Liver (tissue), 9 donors: ENCODE results near the gene IER2. TPM values are rescaled to one million over a fixed set of nuclear protein-coding genes. Genes with fewer than 3 reads are reported as not detected.
"Not testable (repeated sequence)": the region's sequence is repeated elsewhere in the genome, so short reads cannot be mapped to it uniquely, and the experiment has no call there.

Experiments
- DNase-seq: peaks from one replicate; pipeline ENCODE4 v3.0.0-alpha.2; 2017; ENCODE audit warnings: low spot score
- H3K27ac ChIP-seq, 2 donors: one replicate each; pipeline ENCODE4 v1.7.0; 2013; ENCODE audit warnings: inconsistent platforms in 2 of 2, low read length in 2 of 2, control low read depth in 1 of 2, low read depth in 1 of 2, mild to moderate bottlenecking in 1 of 2
- H3K27me3 ChIP-seq, 4 donors: one replicate each; pipeline versions ENCODE4 v1.6.1 to v1.7.0; 2013; ENCODE audit warnings: low read length in 3 of 4, inconsistent platforms in 1 of 4, mild to moderate bottlenecking in 1 of 4, moderate library complexity in 1 of 4; ENCODE audit not compliant: control insufficient read depth in 4 of 4, insufficient read depth in 4 of 4
- H3K36me3 ChIP-seq, 4 donors: one replicate each; pipeline versions ENCODE4 v1.6.1 to v1.7.0; 2013; ENCODE audit warnings: low read length in 3 of 4, mild to moderate bottlenecking in 3 of 4, low read depth in 1 of 4, moderate library complexity in 1 of 4; ENCODE audit not compliant: control insufficient read depth in 4 of 4, insufficient read depth in 3 of 4
- H3K4me1 ChIP-seq, 4 donors: one replicate each; pipeline versions ENCODE4 v1.6.1 to v1.7.0; 2013; ENCODE audit warnings: low read length in 3 of 4, mild to moderate bottlenecking in 3 of 4, moderate library complexity in 1 of 4; ENCODE audit not compliant: control insufficient read depth in 4 of 4, insufficient read depth in 4 of 4
- H3K4me3 ChIP-seq, 3 donors: one replicate each; pipeline versions ENCODE4 v1.6.1 to v1.7.0; 2013; ENCODE audit warnings: low read length in 3 of 3, control low read depth in 1 of 3, low read depth in 1 of 3, mild to moderate bottlenecking in 1 of 3
- H3K9ac ChIP-seq, 2 donors: one replicate each; pipeline ENCODE4 v1.7.0; 2013; ENCODE audit warnings: low read length in 2 of 2, mild to moderate bottlenecking in 2 of 2, moderate library complexity in 2 of 2, control low read depth in 1 of 2, low read depth in 1 of 2
- H3K9me3 ChIP-seq, 4 donors: one replicate each; pipeline versions ENCODE4 v1.6.1 to v1.7.0; 2013; ENCODE audit warnings: low read length in 3 of 4; ENCODE audit not compliant: control insufficient read depth in 4 of 4
- EGR1 ChIP-seq, 2 donors: IDR thresholded peaks; 2 replicates each; pipeline ENCODE4 v1.6.1; 2016 to 2018; ENCODE audit warnings: antibody characterized with exemption in 2 of 2, low read depth in 2 of 2
- FOXA1 ChIP-seq: IDR thresholded peaks from 2 replicates; pipeline ENCODE4 v1.6.1; 2016; ENCODE audit warnings: antibody characterized with exemption
- FOXA2 ChIP-seq: IDR thresholded peaks from 2 replicates; pipeline ENCODE4 v1.6.1; 2016; ENCODE audit warnings: antibody characterized with exemption
- GABPA ChIP-seq, 2 donors: IDR thresholded peaks in 1 of 2; conservative IDR thresholded peaks in 1 of 2; 2 replicates each; pipeline ENCODE4 v1.6.1; 2016; ENCODE audit warnings: antibody characterized with exemption in 2 of 2, mild to moderate bottlenecking in 1 of 2, moderate library complexity in 1 of 2
- HNF4A ChIP-seq, 2 donors: conservative IDR thresholded peaks; 2 replicates each; pipeline ENCODE4 v1.6.1; 2016; ENCODE audit warnings: antibody characterized with exemption in 2 of 2, mild to moderate bottlenecking in 2 of 2
- HNF4G ChIP-seq: IDR thresholded peaks from 2 replicates; pipeline ENCODE4 v1.6.1; 2016; ENCODE audit warnings: antibody characterized with exemption
- JUND ChIP-seq, 2 donors: IDR thresholded peaks; 2 replicates each; pipeline ENCODE4 v1.6.1; 2016; ENCODE audit warnings: antibody characterized with exemption in 2 of 2
- MAX ChIP-seq: IDR thresholded peaks from 2 replicates; pipeline ENCODE4 v1.6.1; 2016; ENCODE audit warnings: antibody characterized with exemption
- RAD21 ChIP-seq, 2 donors: IDR thresholded peaks; 2 replicates each; pipeline ENCODE4 v1.6.1; 2016; ENCODE audit warnings: antibody characterized with exemption in 2 of 2, mild to moderate bottlenecking in 2 of 2
- REST ChIP-seq: IDR thresholded peaks from 2 replicates; pipeline ENCODE4 v1.6.1; 2016; ENCODE audit warnings: antibody characterized with exemption, mild to moderate bottlenecking
- RXRA ChIP-seq, 2 donors: IDR thresholded peaks; 2 replicates each; pipeline ENCODE4 v1.6.1; 2017 to 2018; ENCODE audit warnings: antibody characterized with exemption in 2 of 2, mild to moderate bottlenecking in 1 of 2
- SP1 ChIP-seq: IDR thresholded peaks from 2 replicates; pipeline ENCODE4 v1.6.1; 2018; ENCODE audit warnings: antibody characterized with exemption, mild to moderate bottlenecking
- TAF1 ChIP-seq: conservative IDR thresholded peaks from 2 replicates; pipeline ENCODE4 v1.6.1; 2016; ENCODE audit warnings: antibody characterized with exemption, mild to moderate bottlenecking
- YY1 ChIP-seq: IDR thresholded peaks from 2 replicates; pipeline ENCODE4 v1.6.1; 2016; ENCODE audit warnings: antibody characterized with exemption, mild to moderate bottlenecking
- WGBS: extraction: QIAGEN DNeasy Blood & Tissue Kit; methylation state at CpG from one replicate; pipeline ENCODE4 v1.1.7; 2013; 5-methylcytosine and 5-hydroxymethylcytosine counted together
- polyA plus RNA-seq, 2 donors: library from polyadenylated mRNA; stranded (reverse) in 1 of 2; unstranded in 1 of 2; fragments of 200-250 nt in 1 of 2; fragments of >200 nt in 1 of 2; fragmentation: Nextera tagmentation in 1 of 2; extraction: Ambion mirVana in 1 of 2; gene quantifications; one replicate each; pipeline versions ENCODE4 v1.2.1 to v1.2.3, GENCODE V29; 2013 to 2015
- total RNA-seq, 2 donors: library from RNA; depleted of rRNA; stranded (reverse); fragments of >200 nt; gene quantifications; one replicate each; pipeline ENCODE4 v1.2.3, GENCODE V29; 2014
- TF ChIP-seq, protein P1 (sequence below): IDR thresholded peaks from 2 replicates; pipeline ENCODE4 v1.6.1; 2016; ENCODE audit warnings: antibody characterized with exemption
- TF ChIP-seq, protein P2 (sequence below): fragments of 150-350 bp; IDR thresholded peaks from 2 replicates; pipeline ENCODE4 v1.5.1; 2017; ENCODE audit warnings: improper control_type of control experiment, low read depth, low read length; ENCODE audit not compliant: missing input control
- TF ChIP-seq, protein P3 (sequence below): IDR thresholded peaks from 2 replicates; pipeline ENCODE4 v1.6.1; 2016; ENCODE audit warnings: antibody characterized with exemption
- donor health status: healthy.
- donor health status: healthy.
- donor health status: healthy.
- donor health status: healthy.
- donor health status: healthy.

Gene IER2
- total and polyA plus RNA-seq, 4 donors = 11.4 to 38.9 (median 21.9) TPM

GRCh38 chr19:13176345-13176744 lies 26.1 kb downstream of the IER2 start:
- H3K27ac ChIP-seq = no peak overlapping the region
- H3K4me3 ChIP-seq = no peak overlapping the region
- no peaks in the 10 kb centered on the region for H3K27me3 ChIP-seq
- H3K36me3 ChIP-seq = no peaks in the 10 kb centered on the region
- H3K9ac ChIP-seq = no peak overlapping the region
- no peak for DNase-seq
- H3K4me1 ChIP-seq = peaks cover 0 to 6% (median 3%) of the 10 kb centered on the region in 4 donors
- WGBS = 90% methylated on average over 8 of the region's 8 CpGs
- TF ChIP-seq RAD21 (IDR thresholded peaks at IDR 0.05) (no peak), HNF4A (conservative IDR thresholded peaks at IDR 0.05) (no peak), YY1 (no peak), HNF4G (no peak), EGR1 (IDR thresholded peaks at IDR 0.05; ENCODE audit: low read depth in 2 of 2) (no peak), RXRA (IDR thresholded peaks at IDR 0.05) (no peak), JUND (IDR thresholded peaks at IDR 0.05) (no peak), FOXA1 (no peak), GABPA (IDR thresholded peaks at IDR 0.05 in 1 of 2, conservative IDR thresholded peaks at IDR 0.05 in 1 of 2) (no peak), FOXA2 (no peak), SP1 (no peak), TAF1 (no peak), REST (no peak), MAX (no peak)
- TF ChIP-seq, protein P1, sequence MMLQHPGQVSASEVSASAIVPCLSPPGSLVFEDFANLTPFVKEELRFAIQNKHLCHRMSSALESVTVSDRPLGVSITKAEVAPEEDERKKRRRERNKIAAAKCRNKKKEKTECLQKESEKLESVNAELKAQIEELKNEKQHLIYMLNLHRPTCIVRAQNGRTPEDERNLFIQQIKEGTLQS = no peak
- TF ChIP-seq, protein P2, sequence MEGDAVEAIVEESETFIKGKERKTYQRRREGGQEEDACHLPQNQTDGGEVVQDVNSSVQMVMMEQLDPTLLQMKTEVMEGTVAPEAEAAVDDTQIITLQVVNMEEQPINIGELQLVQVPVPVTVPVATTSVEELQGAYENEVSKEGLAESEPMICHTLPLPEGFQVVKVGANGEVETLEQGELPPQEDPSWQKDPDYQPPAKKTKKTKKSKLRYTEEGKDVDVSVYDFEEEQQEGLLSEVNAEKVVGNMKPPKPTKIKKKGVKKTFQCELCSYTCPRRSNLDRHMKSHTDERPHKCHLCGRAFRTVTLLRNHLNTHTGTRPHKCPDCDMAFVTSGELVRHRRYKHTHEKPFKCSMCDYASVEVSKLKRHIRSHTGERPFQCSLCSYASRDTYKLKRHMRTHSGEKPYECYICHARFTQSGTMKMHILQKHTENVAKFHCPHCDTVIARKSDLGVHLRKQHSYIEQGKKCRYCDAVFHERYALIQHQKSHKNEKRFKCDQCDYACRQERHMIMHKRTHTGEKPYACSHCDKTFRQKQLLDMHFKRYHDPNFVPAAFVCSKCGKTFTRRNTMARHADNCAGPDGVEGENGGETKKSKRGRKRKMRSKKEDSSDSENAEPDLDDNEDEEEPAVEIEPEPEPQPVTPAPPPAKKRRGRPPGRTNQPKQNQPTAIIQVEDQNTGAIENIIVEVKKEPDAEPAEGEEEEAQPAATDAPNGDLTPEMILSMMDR = no peak
- TF ChIP-seq, protein P3, sequence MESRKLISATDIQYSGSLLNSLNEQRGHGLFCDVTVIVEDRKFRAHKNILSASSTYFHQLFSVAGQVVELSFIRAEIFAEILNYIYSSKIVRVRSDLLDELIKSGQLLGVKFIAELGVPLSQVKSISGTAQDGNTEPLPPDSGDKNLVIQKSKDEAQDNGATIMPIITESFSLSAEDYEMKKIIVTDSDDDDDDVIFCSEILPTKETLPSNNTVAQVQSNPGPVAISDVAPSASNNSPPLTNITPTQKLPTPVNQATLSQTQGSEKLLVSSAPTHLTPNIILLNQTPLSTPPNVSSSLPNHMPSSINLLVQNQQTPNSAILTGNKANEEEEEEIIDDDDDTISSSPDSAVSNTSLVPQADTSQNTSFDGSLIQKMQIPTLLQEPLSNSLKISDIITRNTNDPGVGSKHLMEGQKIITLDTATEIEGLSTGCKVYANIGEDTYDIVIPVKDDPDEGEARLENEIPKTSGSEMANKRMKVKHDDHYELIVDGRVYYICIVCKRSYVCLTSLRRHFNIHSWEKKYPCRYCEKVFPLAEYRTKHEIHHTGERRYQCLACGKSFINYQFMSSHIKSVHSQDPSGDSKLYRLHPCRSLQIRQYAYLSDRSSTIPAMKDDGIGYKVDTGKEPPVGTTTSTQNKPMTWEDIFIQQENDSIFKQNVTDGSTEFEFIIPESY = no peak
- H3K9me3 ChIP-seq = no peaks in the 10 kb centered on the region

DNA sequence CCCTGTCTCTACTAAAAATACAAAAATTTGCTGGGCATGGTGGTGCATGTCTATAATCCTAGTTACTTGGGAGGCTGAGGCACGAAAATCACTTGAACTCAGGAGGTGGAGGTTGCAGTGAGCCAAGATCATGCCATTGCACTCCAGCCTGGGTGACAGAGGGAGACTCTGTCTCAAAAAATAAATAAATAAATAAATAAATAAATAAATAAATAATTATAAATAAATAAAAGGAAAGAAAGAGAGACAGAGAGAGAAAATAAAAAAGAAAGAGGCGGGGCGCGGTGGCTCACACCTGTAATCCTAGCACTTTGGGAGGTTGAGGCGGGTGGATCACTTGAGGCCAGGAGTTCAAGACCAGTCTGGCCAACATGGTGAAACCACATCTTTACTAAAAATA lies 27.4 kb downstream of the IER2 start:
- WGBS = 93% methylated on average over 5 of the region's 5 CpGs

DNA sequence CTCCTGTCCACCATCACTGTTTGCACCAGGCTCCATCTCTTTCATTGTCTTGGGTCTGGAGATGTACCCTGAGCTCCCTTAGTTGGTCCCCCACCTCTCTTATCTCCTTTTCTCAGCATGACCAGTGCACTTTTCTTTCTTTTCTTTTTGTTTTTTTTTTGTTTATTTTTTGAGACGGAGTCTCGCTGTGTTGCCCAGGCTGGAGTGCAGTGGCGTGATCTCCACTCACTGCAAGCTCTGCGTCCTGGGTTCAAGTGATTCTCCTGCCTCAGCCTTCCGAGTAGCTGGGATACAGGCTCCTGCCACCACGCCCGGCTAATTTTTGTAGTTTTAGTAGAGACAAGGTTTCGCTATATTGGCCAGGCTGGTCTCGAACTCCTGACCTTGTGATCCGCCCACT lies 28.1 kb downstream of the IER2 start:
- 96% methylated on average over 10 of the region's 10 CpGs for WGBS
- not testable (repeated sequence) for H3K27me3 ChIP-seq, DNase-seq, H3K9me3 ChIP-seq, H3K27ac ChIP-seq, H3K4me1 ChIP-seq, H3K9ac ChIP-seq, H3K4me3 ChIP-seq, H3K36me3 ChIP-seq

More for the DNA sequence above, 27.4 kb downstream of the IER2 start:
- H3K4me3 ChIP-seq, DNase-seq, H3K4me1 ChIP-seq, H3K27ac ChIP-seq, H3K36me3 ChIP-seq, H3K9ac ChIP-seq, H3K9me3 ChIP-seq, H3K27me3 ChIP-seq: not testable (repeated sequence)
